OCI-LY7 (cell line): ENCODE data around the gene SETDB1. TPM values are rescaled to one million over a fixed set of nuclear protein-coding genes. Genes with fewer than 3 reads are reported as not detected.

Experiments
- BruUV-seq: library from RNA; stranded (reverse); fragments of 400-500 nt; replicated peaks from 2 replicates; lab custom pipeline; 2021; lab: Mats Ljungman, UMichigan
- CTCF ChIA-PET: fragments of 300-600 bp; sonication (Branson Sonifier 250); formaldehyde crosslinking; loops from one replicate; lab custom pipeline; 2022; ENCODE audit warnings: antibody characterized with exemption; ENCODE audit not compliant: unreplicated experiment; lab: Charles Lee
- POLR2A ChIA-PET: fragments of 300-600 bp; sonication (Branson Sonifier 250); formaldehyde crosslinking; loops from one replicate; lab custom pipeline; 2022; ENCODE audit warnings: antibody characterized with exemption; lab: Charles Lee
- DNase-seq: peaks from one replicate; pipeline ENCODE4 v3.0.0-alpha.2; 2015; ENCODE audit warnings: low spot score
- H2AFZ ChIP-seq: fragments of 200-600 bp; sonication (generic), shearing (Covaris generic); 2 replicates; pipeline ENCODE4 v1.6.1; 2014; ENCODE audit warnings: mild to moderate bottlenecking, antibody characterized with exemption, low read length, moderate library complexity
- H3K27ac ChIP-seq: fragments of 200-600 bp; sonication (generic); 2 replicates; pipeline ENCODE4 v1.5.1; 2014; ENCODE audit warnings: mixed run types, low read depth, mild to moderate bottlenecking, moderate library complexity, low read length, inconsistent platforms; ENCODE audit not compliant: poor library complexity, severe bottlenecking
- H3K36me3 ChIP-seq: fragments of 200-600 bp; sonication (generic); 2 replicates; pipeline ENCODE4 v1.6.1; 2014; ENCODE audit warnings: mild to moderate bottlenecking, antibody characterized with exemption, low read length, moderate library complexity, mixed read lengths; ENCODE audit not compliant: insufficient read depth
- H3K4me1 ChIP-seq: fragments of 200-600 bp; sonication (generic); 2 replicates; pipeline ENCODE4 v1.5.1; 2014; ENCODE audit warnings: mild to moderate bottlenecking, low read length; ENCODE audit not compliant: insufficient read depth, poor library complexity, severe bottlenecking
- H3K4me2 ChIP-seq: fragments of 200-600 bp; sonication (generic); 2 replicates; pipeline ENCODE4 v1.6.1; 2014; ENCODE audit warnings: mild to moderate bottlenecking, low read length
- H3K4me3 ChIP-seq: fragments of 200-600 bp; sonication (generic); 2 replicates; pipeline ENCODE4 v1.5.1; 2014; ENCODE audit warnings: mild to moderate bottlenecking, low read depth, low read length; ENCODE audit not compliant: poor library complexity, severe bottlenecking
- H3K79me2 ChIP-seq: fragments of 200-600 bp; sonication (generic); 2 replicates; pipeline ENCODE4 v1.6.1; 2016; ENCODE audit warnings: low read depth, mild to moderate bottlenecking, low read length, moderate library complexity, mixed read lengths; ENCODE audit not compliant: insufficient read depth
- H3K9me2 ChIP-seq: fragments of 200-600 bp; sonication (generic); 2 replicates; pipeline ENCODE4 v1.6.1; 2016; ENCODE audit warnings: mild to moderate bottlenecking, low read length, mixed read lengths; ENCODE audit not compliant: insufficient read depth
- H3K9me3 ChIP-seq: fragments of 200-600 bp; sonication (generic); 2 replicates; pipeline ENCODE4 v1.6.1; 2014; ENCODE audit warnings: mild to moderate bottlenecking, mixed run types, low read length, mixed read lengths
- H4K20me1 ChIP-seq: fragments of 200-600 bp; sonication (generic); 2 replicates; pipeline ENCODE4 v1.6.1; 2014; ENCODE audit warnings: mild to moderate bottlenecking, antibody characterized with exemption, low read length, moderate library complexity, mixed read lengths; ENCODE audit not compliant: insufficient read depth
- CTCF ChIP-seq: fragments of 200-600 bp; sonication (generic); conservative IDR thresholded peaks from 2 replicates; pipeline ENCODE4 v1.5.1; 2014; ENCODE audit warnings: mild to moderate bottlenecking, antibody characterized with exemption, low read length, moderate library complexity, mixed read lengths
- EZH2phosphoT487 ChIP-seq: fragments of 200-600 bp; sonication (generic); IDR thresholded peaks from 2 replicates; pipeline ENCODE4 v1.6.1; 2018; ENCODE audit warnings: low read depth, borderline replicate concordance, mild to moderate bottlenecking, mixed run types, antibody characterized with exemption, low read length, moderate library complexity, mixed read lengths
- intact Hi-C: fragments of 100-400 bp; cut with micrococcal nuclease; formaldehyde crosslinking; loops from one replicate; pipeline ENCODE4 v1.10.0; 2022; ENCODE audit not compliant: unreplicated experiment
- total RNA-seq, 2 experiments: library from RNA; depleted of rRNA in 1 of 2; stranded (reverse); fragments of >200 nt in 1 of 2; shearing (Covaris generic) in 1 of 2; gene quantifications; 2 replicates each; pipeline ENCODE4 v1.2.3, GENCODE V29; 2014 to 2022

Gene SETDB1
- total RNA-seq, 2 experiments from 2014 or later: 66.8 to 81.1 TPM

GRCh38 chr1:151012684-151013471 lies 86.7 kb downstream of the SETDB1 start:
- H3K36me3 ChIP-seq: peaks cover 2% of the 10 kb centered on the region; the same call in 1 of the 2 replicates
- intact Hi-C loops: no loop called here
- BruUV-seq: no TSS peak

DNA sequence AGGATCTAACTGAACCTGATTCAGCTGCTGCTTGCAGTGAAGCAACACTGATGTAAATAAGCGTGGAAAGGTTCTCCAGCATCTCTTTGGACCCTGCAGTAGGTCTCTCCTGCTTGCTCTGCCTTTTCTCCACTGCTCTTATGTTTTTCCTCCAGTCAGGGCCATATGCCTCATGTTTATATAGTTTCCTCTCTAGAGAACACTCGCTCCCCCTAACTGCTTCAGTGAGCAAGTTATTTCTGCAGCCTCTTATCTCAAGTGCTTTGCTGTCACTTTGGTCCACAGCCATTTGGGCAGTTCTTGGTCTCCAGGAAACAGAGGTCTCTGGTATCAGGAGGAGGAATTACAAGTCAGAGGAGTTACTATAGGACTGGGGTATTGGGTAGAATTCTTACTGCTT lies 87.4 kb downstream of the SETDB1 start:
- TF ChIP-seq CTCF (no peak), EZH2phosphoT487 (no peak)
- peaks cover 16% of the 10 kb centered on the region; the same call in 1 of the 2 replicates for H3K79me2 ChIP-seq
- no peak overlapping the region for H2AFZ ChIP-seq
- intact Hi-C loops: no loop called here
- BruUV-seq: no TSS peak
- POLR2A ChIA-PET: interaction anchor here (0.6 kb wide), 1 partner anchor 37 kb away, joined by 4 read pairs; no protein-coding TSS in a partner anchor
- H4K20me1 ChIP-seq: no peaks in the 10 kb centered on the region
- no peak overlapping the region for H3K27ac ChIP-seq
- H3K4me3 ChIP-seq: no peak overlapping the region
- H3K36me3 ChIP-seq: peaks cover 8% of the 10 kb centered on the region
- H3K4me1 ChIP-seq: peaks cover 9% of the 10 kb centered on the region
- H3K4me2 ChIP-seq: no peak overlapping the region
- no peak for DNase-seq
- H3K9me2 ChIP-seq: no peaks in the 10 kb centered on the region
- no peaks in the 10 kb centered on the region for H3K9me3 ChIP-seq
- CTCF ChIA-PET: no interaction called here

More at GRCh38 chr1:151012684-151013471, 86.7 kb downstream of the SETDB1 start:
- DNase-seq: no peak
- Histone ChIP-seq H3K27ac (no peak overlapping the region), H3K4me3 (no peak overlapping the region), H3K9me2 (no peaks in the 10 kb centered on the region), H2AFZ (no peak overlapping the region), H4K20me1 (no peaks in the 10 kb centered on the region), H3K4me2 (no peak overlapping the region), H3K4me1 (peaks cover 10% of the 10 kb centered on the region), H3K79me2 (peaks cover 17% of the 10 kb centered on the region; the same call in 1 of the 2 replicates), H3K9me3 (no peaks in the 10 kb centered on the region)
- no peak for TF ChIP-seq EZH2phosphoT487
- TF ChIP-seq CTCF: no peak
- CTCF ChIA-PET: no interaction called here
- POLR2A ChIA-PET: interaction anchor here (0.6 kb wide), 1 partner anchor 37 kb away, joined by 4 read pairs; no protein-coding TSS in a partner anchor

Other genes with a start within 250 kb of the SETDB1 start
- gene GOLPH3L, start 229.2 kb upstream of the SETDB1 start, total RNA-seq (2014; rRNA removed; shearing (Covaris generic)): 6.2 and 13.2 TPM in 2 replicates
- gene GOLPH3L, start 229.2 kb upstream of the SETDB1 start, total RNA-seq (2022): 28.4 and 29.0 TPM in 2 replicates
- not detected in 2 replicates for gene HORMAD1, start 205.5 kb upstream of the SETDB1 start, total RNA-seq (2014; rRNA removed; shearing (Covaris generic))
- gene HORMAD1, start 205.5 kb upstream of the SETDB1 start, total RNA-seq (2022): 0.22 and 0.89 TPM in 2 replicates
- gene CTSS, start 160.6 kb upstream of the SETDB1 start, total RNA-seq (2014; rRNA removed; shearing (Covaris generic)): 38.7 and 47.4 TPM in 2 replicates
- gene CTSS, start 160.6 kb upstream of the SETDB1 start, total RNA-seq (2022): 40.6 and 42.6 TPM in 2 replicates
- gene CTSK, start 118.1 kb upstream of the SETDB1 start, total RNA-seq (2014; rRNA removed; shearing (Covaris generic)): 1.6 and 1.8 TPM in 2 replicates
- gene CTSK, start 118.1 kb upstream of the SETDB1 start, total RNA-seq (2022): 1.8 and 2.1 TPM in 2 replicates
- 14.1 and 21.9 TPM in 2 replicates for gene ARNT, start 49.8 kb upstream of the SETDB1 start, total RNA-seq (2014; rRNA removed; shearing (Covaris generic))
- gene ARNT, start 49.8 kb upstream of the SETDB1 start, total RNA-seq (2022): 29.7 and 32.6 TPM in 2 replicates
- gene CTXND2, start 39.2 kb upstream of the SETDB1 start, total RNA-seq (2014; rRNA removed; shearing (Covaris generic)): not detected in 2 replicates
- gene CTXND2, start 39.2 kb upstream of the SETDB1 start, total RNA-seq (2022): not detected in 2 replicates
- gene CERS2, start 48.5 kb downstream of the SETDB1 start, total RNA-seq (2014; rRNA removed; shearing (Covaris generic)): 50.9 and 64.7 TPM in 2 replicates
- gene CERS2, start 48.5 kb downstream of the SETDB1 start, total RNA-seq (2022): 92.8 and 96.6 TPM in 2 replicates
- gene ANXA9, start 55.9 kb downstream of the SETDB1 start, total RNA-seq (2014; rRNA removed; shearing (Covaris generic)): 0.67 and 1.1 TPM in 2 replicates
- 0.39 and 0.65 TPM in 2 replicates for gene ANXA9, start 55.9 kb downstream of the SETDB1 start, total RNA-seq (2022)
- gene MINDY1, start 80.5 kb downstream of the SETDB1 start, total RNA-seq (2014; rRNA removed; shearing (Covaris generic)): 3.8 and 8.5 TPM in 2 replicates
- gene MINDY1, start 80.5 kb downstream of the SETDB1 start, total RNA-seq (2022): 10.2 and 13.8 TPM in 2 replicates
- 15.4 and 18.8 TPM in 2 replicates for gene PRUNE1, start 82.1 kb downstream of the SETDB1 start, total RNA-seq (2014; rRNA removed; shearing (Covaris generic))
- 20.4 and 20.8 TPM in 2 replicates for gene PRUNE1, start 82.1 kb downstream of the SETDB1 start, total RNA-seq (2022)
- 1.6 and 2.1 TPM in 2 replicates for gene BNIPL, start 110.2 kb downstream of the SETDB1 start, total RNA-seq (2014; rRNA removed; shearing (Covaris generic))
- gene BNIPL, start 110.2 kb downstream of the SETDB1 start, total RNA-seq (2022): 0.74 and 3.2 TPM in 2 replicates
- gene C1orf56, start 121.4 kb downstream of the SETDB1 start, total RNA-seq (2014; rRNA removed; shearing (Covaris generic)): 0.54 TPM in 1 of 2 replicates, not detected in the other
- 0.25 TPM in 1 of 2 replicates, not detected in the other for gene C1orf56, start 121.4 kb downstream of the SETDB1 start, total RNA-seq (2022)
- gene CDC42SE1, start 133.3 kb downstream of the SETDB1 start, total RNA-seq (2014; rRNA removed; shearing (Covaris generic)): 44.1 and 48.2 TPM in 2 replicates
- 59.5 and 63.3 TPM in 2 replicates for gene CDC42SE1, start 133.3 kb downstream of the SETDB1 start, total RNA-seq (2022)
- 4.2 and 4.7 TPM in 2 replicates for gene MLLT11, start 134.0 kb downstream of the SETDB1 start, total RNA-seq (2014; rRNA removed; shearing (Covaris generic))
- 4.7 and 4.8 TPM in 2 replicates for gene MLLT11, start 134.0 kb downstream of the SETDB1 start, total RNA-seq (2022)
- 14.7 and 17.2 TPM in 2 replicates for gene GABPB2, start 144.4 kb downstream of the SETDB1 start, total RNA-seq (2014; rRNA removed; shearing (Covaris generic))
- 18.2 and 20.0 TPM in 2 replicates for gene GABPB2, start 144.4 kb downstream of the SETDB1 start, total RNA-seq (2022)
- gene SEMA6C, start 220.3 kb downstream of the SETDB1 start, total RNA-seq (2014; rRNA removed; shearing (Covaris generic)): 0.54 and 1.1 TPM in 2 replicates
- gene SEMA6C, start 220.3 kb downstream of the SETDB1 start, total RNA-seq (2022): 1.9 and 2.0 TPM in 2 replicates
- gene TNFAIP8L2, start 230.3 kb downstream of the SETDB1 start, total RNA-seq (2014; rRNA removed; shearing (Covaris generic)): 7.7 and 12.5 TPM in 2 replicates
- 9.0 and 9.2 TPM in 2 replicates for gene TNFAIP8L2, start 230.3 kb downstream of the SETDB1 start, total RNA-seq (2022)
- 6.2 and 9.2 TPM in 2 replicates for gene LYSMD1, start 239.5 kb downstream of the SETDB1 start, total RNA-seq (2014; rRNA removed; shearing (Covaris generic))
- gene LYSMD1, start 239.5 kb downstream of the SETDB1 start, total RNA-seq (2022): 3.4 and 3.7 TPM in 2 replicates
- gene SCNM1, start 239.8 kb downstream of the SETDB1 start, total RNA-seq (2014; rRNA removed; shearing (Covaris generic)): 70.9 and 78.0 TPM in 2 replicates
- 54.1 and 63.1 TPM in 2 replicates for gene SCNM1, start 239.8 kb downstream of the SETDB1 start, total RNA-seq (2022)
- not detected in 2 replicates for gene TMOD4, start 249.6 kb downstream of the SETDB1 start, total RNA-seq (2014; rRNA removed; shearing (Covaris generic))
- 1.4 and 2.4 TPM in 2 replicates for gene TMOD4, start 249.6 kb downstream of the SETDB1 start, total RNA-seq (2022)